Stimulated activated CD4-positive, alpha-beta T cell treated with anti-CD3 and anti-CD28 coated beads, Interleukin-4, amount 100 ng/mL, for 4 hours (primary cell): ENCODE measurements around the gene HOXA4.

Experiments used
- DNase-seq, 2 experiments: peaks; one replicate each; pipeline ENCODE4 v3.0.0-alpha.2; 2020

The HOXA4 gene

DNA sequence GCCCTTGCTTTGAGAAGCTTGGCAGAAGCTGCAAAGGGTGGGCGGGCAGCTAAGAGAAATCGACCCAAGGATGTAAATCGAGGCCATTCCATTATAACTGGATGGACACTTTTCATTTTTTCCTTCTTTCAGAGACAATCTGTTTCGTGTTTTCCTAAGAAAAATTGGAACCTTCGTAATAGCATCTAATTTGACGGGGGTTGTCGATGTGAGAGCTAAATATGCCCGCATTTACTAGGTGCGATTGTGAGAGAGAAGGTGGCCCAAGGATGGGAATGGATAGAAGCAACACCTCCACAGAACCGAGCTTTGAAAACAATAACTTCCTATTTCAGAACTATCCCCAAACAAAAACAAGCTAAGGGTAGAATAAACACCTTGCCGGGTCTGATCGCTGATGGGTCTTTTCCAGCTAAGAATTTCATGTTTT is 848 bp upstream of the HOXA4 start:
- DNase-seq, result no peak

DNA sequence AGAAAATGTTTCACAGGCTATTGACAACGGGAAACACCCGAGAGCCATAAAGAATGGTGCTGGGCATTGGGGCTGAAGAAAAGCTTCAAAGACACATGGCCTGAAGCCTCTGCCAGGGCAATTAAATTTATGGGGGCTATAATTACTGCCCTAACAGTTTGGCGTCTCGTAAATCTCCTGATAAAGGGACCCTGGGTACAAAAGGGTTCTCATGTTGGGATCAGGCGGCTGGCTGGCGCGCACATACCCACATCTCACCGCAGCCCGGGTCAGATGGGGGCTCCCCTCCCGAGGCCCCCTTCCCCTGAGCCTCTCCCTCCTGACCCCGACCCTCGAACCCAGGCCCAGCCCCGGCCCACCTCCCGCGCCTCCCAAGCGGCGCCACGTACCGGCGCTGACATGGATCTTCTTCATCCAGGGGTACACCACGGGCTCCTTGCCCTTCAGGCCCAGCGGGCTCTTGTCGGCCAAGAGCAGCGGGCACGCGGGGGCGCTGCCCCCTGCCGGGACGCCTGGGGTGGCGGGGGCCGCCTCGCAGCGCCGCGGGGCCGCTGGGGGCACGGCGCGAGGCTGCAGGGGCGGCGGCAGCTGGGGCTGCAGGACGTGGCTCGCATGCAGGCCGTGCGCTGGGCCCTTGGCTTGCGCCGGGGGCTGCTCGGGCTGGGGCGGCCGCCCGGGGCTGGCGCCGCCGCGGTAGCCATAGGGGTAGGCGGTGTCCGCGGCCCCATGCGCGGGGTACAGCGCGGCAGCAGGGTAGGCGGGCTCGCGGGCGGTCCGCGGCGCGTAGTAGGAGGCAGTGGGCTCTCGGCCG is 623 bp downstream of the HOXA4 start:
- no peak for DNase-seq

DNA sequence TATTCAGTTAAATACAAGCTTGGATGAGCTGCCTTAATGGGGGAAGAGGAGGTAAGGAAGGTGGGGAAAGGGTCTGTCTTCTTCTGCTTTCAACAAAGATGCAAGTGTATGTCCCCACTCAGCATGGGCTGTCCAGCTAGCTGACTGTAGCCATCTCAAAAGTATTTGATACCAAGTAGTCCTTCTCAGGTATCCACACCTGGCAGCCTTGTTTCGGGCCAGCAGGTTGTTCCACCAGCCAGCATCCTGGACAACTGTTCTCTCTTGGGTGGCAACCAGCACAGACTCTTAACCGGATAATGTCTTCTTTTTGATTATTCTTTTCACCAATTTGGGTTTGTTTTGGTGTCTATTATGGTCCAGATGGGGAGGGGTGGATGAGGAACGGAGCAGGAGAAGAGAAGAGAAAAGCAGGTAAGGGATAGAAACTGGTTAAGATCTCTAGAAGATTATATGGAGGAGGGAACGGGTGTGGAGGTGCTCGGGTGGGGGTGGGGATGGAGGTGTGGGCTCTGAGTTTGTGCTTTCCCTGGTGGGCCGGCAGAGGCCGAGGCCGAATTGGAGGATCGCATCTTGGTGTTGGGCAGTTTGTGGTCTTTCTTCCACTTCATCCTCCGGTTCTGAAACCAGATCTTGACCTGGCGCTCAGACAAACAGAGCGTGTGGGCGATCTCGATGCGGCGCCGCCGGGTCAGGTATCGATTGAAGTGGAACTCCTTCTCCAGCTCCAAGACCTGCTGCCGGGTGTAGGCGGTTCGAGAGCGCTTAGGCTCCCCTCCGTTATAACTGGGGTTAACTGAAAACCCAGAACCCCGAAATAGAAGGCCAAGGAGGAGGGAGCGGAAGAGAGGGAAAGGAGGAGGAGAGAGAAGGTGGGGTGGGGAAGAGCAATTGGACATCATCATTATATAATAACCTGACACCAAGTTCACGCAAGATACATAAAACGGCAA is 1.5 kb downstream of the HOXA4 start:
- DNase-seq, result no peak

DNA sequence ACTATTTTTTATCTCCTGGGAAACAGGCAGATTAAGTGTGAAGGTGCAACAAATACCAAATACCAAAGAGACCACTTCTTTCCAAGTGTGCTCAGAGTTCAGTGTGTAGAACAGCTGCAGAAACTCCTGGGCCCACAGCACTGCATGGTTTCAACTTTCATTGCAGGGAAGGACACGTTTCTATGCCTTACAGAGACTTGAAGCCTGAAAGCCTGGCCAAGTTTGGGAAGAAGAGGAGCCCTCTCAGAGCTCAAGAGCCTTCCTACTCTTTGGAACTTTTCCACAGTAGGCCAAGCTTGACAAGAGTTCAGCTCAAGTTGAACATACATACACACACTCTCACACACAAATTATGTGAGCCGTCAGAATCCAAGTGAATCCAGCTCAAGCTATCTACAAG is 2.5 kb downstream of the HOXA4 start:
- no peak for DNase-seq

DNA sequence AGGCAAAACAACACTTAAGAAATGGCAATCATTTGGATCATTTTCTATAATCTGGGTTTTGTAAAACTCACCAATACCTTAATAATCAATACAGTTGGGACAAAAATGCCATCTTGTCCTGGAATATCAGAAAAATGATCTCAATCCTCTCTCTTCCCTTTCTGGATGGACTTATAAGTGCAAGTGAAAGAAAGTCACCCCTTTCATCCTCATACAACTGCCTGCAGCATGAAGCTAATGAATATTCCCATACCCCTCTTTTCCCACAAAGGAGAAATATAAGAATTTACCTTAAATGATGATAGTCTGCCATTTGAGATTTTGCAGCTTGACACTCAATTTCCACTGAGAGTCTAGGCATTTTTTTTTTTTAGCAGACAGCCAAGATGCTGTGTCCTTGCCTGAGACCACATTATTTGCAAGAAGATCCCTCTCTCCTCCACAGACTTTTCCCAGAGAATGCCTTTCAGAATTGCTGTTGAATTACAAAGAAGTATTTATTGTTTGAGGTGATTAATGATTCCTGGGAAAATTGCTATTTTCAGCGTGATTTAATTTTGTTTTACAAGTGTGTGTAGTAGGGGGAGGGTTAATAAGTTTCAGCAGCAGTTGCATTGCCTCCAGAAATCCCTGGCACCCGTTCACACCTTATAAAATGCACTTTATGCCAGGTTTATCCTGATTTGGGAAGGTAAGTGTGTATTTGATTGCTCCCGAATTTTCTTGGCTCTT is 3.8 kb downstream of the HOXA4 start:
- no peak for DNase-seq

DNA sequence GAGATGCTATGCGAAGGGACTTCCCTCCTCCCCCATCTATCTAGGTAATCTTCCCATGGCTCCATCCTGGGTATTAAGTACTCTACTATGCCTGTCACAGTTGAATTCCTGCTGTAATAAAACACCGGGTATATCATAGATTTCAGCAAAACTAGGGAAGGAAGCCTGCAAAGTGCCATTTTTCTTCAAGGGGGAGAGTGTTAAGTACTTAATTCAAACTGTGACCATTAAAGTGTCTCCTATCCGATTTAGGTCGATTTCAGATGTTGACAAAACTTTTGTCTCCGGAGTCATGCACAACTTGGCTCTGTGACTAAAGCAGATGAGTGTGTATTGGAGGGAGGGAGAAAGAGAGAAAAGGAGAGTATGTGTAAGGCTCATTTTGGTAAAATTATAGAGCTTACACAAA is 4.6 kb downstream of the HOXA4 start:
- no peak for DNase-seq

DNA sequence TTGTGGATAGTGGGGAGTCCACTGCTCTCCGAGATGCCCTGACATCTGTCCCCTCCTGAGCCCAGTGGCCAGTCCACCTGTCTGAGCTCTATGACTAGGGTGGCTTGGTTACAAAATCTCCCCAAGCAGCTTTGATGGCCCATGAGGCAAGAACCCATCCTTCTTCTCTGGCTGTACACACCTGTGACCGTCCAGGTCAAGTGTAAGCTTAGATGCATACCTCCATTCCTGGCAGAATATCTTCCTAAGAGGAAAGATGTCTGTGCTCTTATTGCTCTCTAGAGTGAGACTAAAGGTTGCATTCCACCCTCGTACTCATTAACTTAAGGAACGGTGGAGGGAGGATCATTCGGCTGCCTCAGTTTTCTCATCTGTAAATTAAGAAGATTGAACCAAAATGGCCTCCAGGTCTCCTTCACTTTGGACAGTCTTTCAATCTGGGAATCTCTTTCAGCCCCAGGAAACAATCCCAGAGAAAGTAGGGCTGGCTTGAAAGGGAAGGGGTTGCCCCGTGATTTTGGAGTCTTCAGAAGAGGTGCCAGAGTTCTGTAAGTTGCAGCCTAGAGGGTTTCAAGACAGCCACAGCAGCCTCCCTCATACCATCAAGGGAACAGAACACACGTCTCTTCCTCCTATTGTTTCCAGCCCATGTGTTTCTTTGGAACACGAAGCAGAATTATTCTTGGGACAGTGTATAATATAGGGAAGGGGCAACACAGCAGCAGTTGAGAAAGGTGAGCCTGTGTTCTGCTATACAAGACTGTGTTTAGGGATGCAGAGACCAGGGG is 5.5 kb downstream of the HOXA4 start:
- DNase-seq, result no peak

DNA sequence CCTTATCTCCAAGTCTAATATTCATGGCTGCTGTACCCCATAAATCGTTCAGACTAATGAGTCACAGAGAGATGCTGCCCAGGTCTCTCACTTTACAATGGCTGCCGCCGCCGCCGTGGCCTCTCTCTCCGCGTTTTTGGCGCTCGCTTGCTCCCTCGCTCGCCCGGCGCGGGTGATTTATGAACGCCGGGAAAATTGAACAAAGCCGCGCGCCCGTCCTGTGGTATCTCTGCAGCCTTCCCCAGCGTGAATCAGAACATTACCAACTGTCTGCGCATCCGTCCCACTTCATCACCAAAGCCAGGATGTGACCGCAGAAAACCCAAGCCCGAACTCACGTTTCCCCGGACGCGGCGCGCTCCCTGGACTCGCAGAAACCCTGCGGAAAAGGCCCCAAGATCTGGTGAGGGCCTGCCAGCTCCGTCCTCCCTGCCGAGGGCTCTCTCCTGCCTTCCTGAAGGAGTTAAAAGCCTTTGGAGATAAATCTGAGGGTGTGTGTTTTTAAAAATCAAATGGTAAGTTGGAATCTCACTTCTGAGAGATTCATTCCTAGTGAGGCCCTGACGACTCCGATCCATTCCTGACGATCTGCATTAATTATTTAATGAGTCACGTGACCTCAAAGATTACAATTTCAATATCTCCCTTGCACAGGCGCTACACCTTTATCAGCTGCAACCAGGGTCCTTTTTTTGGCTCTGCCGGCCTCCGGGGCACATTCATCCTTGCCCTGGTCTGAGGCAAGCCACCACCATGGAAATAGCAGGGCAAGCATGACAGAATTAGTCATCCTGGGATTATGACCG is 6.3 kb downstream of the HOXA4 start:
- no peak for DNase-seq

DNA sequence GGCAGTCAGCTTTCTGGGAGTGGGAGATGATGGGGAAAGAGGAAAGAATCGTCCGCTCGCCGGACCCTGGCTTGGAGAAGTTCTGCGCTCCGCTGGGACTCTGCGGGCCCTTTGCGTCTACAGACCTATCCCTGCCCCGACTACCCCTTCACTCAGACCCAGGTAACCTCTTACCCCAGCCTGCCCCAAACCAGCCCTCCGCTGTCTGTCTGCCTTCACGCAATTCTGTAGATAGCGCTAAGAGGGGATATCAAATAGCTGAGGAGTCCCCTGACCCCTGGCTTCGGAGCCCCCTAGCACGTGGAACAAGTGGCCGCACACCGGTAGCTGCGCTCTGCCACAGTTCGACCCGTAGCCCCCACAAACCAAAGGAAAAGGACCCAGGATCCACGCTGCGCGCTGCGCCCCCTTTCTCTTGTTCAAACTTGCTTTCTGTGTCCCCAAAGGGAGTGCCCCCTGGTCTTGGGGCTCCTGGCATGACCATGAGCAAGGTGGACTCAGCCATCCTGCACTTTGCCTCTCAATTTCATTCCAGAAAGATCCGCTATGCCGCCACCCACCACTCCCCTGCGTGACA is 7.0 kb downstream of the HOXA4 start:
- DNase-seq, result no peak

DNA sequence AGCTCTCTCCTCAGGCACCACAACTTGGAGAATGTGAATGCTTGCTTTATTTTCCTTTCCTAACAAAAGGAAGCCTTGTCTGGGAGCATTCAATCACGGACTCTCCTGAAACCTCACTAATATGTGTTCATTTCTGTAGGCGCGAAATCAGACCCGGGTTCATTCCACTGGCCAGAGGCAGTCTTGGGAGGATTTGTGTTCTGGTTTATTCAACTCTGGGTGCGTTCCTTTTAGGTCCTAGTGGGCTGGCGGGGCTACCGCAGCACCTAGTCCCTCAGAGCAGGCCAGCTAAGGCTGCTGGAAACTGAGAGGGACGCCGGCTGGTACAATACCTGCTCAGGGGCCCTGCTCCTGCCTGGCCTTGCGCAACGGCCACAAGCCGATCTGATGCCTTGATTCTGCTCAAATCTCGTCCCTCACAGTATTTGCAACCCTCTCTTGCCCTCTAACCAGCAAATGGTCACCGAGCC is 7.5 kb downstream of the HOXA4 start:
- no peak for DNase-seq

DNA sequence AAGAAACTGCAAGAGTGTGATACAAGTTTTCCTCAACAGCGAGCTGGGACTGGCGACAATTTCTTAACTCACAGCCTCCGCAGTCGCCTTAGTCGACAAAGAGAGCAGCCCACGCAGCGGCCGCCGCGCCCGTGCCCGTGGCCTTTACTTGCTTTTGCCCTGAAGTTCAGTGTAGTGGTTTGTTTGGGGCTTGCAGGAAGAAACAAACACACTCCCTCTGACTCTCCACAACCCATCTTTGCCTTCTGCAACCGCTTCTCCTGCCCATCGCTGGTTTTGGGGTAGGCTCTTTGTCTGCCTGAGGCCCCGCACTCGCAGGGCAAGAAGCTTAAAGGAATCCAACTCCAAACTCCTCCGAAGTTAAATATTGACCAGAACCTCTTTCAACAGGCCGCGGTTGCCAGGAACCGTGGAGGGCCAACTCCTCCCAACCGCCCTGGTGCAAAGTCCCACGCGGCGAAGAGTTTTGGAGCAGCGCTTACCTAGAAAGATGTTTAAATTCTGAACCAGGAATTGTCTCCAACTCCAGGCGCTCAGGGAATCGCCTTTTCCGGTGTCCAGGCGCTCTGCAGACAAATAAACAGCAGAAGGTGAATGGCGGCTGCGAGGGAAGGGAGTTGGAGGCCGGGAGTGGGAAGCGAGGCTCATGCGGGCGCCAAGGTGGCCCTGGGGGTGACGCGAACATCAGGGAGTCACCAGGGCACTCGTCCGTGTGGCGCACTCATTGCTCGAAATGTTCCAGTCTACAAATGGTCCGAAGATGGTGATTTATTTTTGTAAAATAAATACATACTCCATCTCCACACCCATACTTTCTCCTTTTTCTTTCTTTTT is 8.3 kb downstream of the HOXA4 start:
- DNase-seq, result no peak

DNA sequence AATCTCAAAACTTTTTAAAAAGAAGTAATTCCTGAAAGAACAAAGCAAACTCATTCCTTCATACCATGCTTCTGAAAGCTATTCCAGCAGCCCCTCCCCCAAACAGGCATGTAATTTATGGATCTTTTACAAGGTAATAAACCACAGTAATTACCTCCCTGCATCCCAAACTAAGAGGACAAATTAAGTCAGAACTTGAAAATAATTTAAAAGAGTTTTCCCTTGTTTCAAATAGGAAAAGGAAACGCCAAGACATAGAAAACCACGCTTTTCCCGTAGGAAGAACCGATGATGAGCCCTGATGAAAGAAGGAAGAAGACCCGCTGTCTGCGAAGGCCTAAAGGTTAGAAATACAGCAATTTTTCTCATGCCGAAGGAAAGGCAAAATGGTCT is 8.9 kb downstream of the HOXA4 start:
- DNase-seq, result no peak

DNA sequence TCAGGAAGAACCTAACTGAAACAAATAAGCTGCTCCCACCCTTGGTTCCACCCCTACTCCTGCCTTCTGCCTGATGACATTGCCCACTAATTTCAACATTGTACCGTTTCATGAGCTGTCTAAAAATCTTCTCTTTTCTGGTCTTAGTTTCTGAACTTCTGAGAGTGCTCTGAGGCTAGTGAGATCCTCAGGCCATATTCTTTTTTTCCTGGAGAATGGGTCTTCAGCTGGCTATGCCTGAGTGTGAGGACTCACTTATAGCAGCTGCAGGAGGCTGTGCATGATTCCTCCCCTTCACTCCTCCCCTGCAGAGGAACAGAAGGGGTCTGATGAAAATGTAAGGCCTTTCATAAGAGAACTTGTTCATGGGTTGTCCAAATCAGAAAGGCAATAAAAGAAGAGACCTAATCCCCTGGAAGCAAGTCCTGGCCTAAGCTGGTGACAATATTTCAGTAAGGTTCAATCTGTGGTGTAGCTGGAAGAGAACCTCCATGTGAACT is 11.1 kb downstream of the HOXA4 start:
- no peak for DNase-seq

DNA sequence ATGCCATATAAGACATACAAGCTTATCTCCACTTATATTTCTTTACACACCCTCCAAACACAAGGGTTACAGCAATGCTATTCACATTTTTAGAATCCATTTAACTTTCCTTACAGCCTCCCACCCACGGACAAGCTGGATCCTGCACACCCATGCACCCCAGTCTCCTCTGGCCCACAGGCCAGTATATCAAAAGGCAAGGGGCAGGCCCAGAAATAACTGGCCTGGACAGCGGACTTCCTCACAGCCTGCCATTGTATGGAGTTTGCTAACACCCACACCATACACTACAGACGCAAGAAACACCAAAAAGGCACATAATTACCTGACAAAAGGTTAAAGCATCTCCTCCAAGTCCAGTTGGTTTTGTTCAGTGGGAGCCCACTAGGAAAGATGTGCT is 12.0 kb downstream of the HOXA4 start:
- no peak for DNase-seq

DNA sequence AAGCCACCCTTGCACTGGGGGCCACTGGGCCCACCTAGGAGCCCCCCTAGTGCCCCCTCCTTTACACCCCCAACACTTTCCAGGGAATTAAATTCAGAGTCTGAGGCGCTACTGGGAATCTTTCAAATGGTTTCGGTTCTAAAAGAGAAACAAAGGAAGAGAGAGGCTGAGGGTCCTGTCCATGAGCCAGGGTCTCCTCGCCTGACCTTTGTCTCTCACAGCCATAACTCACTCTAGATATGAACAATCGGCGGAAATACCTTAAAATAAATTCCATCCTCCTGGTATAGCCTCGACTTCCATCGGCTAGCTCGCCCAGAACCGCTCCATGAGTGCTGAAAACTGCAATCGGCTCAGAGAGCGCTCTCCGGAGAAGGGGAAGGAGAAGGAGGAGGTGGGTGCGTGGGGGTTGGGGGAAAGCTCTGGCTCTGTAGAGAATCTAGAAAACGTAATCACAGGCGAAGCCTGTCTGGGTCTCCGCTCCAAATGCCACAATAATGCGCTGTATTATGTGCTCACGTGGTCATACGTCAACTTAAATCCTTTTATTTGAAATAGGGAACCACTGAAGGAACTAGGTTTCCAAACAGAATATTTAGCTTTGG is 12.6 kb downstream of the HOXA4 start:
- DNase-seq, result no peak

DNA sequence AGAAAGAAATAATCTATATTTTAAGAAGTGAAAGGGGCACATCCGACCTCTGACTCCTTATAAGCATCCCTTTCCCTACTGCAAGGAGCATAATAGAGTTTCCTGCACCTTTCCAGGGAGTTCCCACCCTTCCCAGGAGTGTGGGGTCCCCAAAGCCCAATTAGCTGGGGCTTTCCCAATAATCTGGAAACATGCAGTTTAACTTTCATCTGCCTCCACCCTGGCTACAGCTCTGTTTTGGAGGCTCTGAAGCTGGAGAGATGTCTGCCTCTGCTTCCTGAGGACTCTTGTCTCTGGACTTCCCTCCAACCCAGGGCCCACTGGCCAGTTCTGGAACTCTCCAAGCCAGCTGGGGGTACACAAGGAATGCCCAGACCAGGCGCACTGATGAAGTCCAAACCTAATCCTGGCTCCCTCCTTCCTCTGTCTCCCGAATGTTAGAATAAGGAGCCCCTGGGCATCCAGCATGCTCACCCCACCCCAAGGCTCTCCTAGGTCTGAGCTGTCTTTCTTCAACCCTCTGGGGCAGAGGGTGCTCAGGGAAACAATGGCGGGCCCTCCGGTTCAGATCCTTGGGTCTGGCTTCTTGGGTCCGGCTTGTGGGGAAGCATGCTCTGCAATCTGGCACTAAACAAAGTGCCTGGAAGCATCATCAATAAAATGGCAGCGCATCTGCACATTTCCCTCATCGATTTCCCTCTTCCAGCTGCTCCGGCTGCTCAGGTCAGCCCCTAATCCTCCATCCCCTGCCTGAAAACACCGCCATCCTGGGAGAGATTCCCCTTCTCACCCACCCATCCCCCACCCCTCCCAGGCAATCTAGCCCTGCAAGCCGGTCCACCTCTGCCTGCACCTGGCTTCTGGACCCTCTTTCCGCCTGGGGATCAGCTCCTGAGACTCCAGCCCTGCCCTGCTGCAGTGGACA is 13.3 kb downstream of the HOXA4 start:
- no peak for DNase-seq

DNA sequence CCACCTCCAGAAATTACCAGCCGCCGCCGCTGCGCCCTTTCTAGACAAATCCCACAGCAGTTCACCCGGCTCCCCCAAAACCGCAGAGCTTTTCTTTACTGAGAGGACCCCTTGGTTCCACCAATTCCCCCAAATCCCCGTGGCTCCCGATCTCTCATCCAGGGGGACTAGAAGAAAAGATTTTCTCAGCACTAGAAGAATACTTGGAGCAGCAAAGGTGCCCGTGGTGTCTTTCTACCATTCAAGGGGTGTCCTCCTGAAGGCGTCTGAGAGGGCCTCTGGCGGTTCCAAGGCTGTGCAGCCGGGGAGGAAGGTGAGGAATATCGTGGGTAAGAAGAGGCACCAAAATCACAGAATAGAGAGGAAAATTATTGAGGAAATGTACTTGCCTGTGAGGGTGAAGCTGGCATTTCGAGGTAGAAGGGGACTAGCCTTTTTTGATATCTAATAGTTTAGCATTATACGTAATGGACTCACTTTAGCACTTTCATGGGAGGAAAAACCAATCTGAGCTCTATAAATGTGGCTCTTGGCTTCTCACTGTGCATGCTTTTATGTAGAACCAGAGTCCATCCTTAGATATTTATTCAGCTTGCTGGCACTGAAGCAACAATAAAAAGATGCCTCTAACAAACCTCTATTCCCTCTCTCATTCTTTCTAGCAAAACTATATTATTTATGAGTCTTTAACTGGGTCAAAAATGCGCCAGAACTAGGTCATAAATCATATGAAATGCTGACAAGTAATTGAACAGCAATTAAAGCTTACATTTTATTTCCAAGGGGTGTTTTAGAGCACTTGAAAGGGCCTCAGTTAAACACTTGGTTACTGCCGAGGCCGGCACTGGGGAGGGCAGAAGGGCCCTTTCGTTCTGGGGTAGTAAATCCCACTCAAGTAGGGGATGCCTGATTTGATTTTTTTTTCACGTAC is 14.3 kb downstream of the HOXA4 start:
- DNase-seq, result no peak
